Aorta (tissue), 5 donors: Measurements from ENCODE around the gene MYO18B. TPM values are rescaled to one million over a fixed set of nuclear protein-coding genes. Genes with fewer than 3 reads are reported as not detected.

Source experiments
- ATAC-seq: fragments of 200-7000 bp; cut with Tn5 transposase; one replicate; pipeline ENCODE4 v1.9.1; 2022; ENCODE audit warnings: moderate library complexity; ENCODE audit not compliant: low FRiP score
- DNase-seq, 2 donors: peaks; one replicate each; pipeline ENCODE4 v3.0.0-alpha.2; 2020
- H3K27ac ChIP-seq, 2 donors: one replicate each; pipeline ENCODE4 v1.5.1; 2013; ENCODE audit warnings: low read length in 2 of 2, mild to moderate bottlenecking in 2 of 2, moderate library complexity in 2 of 2, control low read depth in 1 of 2, inconsistent platforms in 1 of 2, low read depth in 1 of 2
- H3K27me3 ChIP-seq, 2 donors: one replicate each; pipeline ENCODE4 v1.6.1; 2013; ENCODE audit warnings: control low read depth in 1 of 2, low read length in 1 of 2, mild to moderate bottlenecking in 1 of 2, moderate library complexity in 1 of 2; ENCODE audit not compliant: insufficient read depth in 2 of 2, control insufficient read depth in 1 of 2
- H3K36me3 ChIP-seq, 2 donors: one replicate each; pipeline ENCODE4 v1.6.1; 2013; ENCODE audit warnings: control low read depth in 1 of 2, low read length in 1 of 2, mild to moderate bottlenecking in 1 of 2; ENCODE audit not compliant: insufficient read depth in 2 of 2, control insufficient read depth in 1 of 2
- H3K4me1 ChIP-seq, 2 donors: one replicate each; pipeline ENCODE4 v1.6.1; 2013; ENCODE audit warnings: low read length in 2 of 2, control low read depth in 1 of 2, mild to moderate bottlenecking in 1 of 2, moderate library complexity in 1 of 2; ENCODE audit not compliant: insufficient read depth in 2 of 2, control insufficient read depth in 1 of 2
- H3K4me3 ChIP-seq, 2 donors: one replicate each; pipeline ENCODE4 v1.5.1; 2013; ENCODE audit warnings: low read length in 2 of 2, control low read depth in 1 of 2, mild to moderate bottlenecking in 1 of 2
- H3K9me3 ChIP-seq: one replicate; pipeline ENCODE4 v1.6.1; 2013; ENCODE audit warnings: mild to moderate bottlenecking, low read length; ENCODE audit not compliant: control insufficient read depth
- WGBS, 2 donors: extraction: QIAGEN DNeasy Blood & Tissue Kit; methylation state at CpG; one replicate each; pipeline ENCODE4 v1.1.7; 2013; 5-methylcytosine and 5-hydroxymethylcytosine counted together
- intact Hi-C, 2 donors: fragments of 100-400 bp; cut with DNase I; formaldehyde crosslinking; loops; one replicate each; pipeline versions ENCODE4 v1.14.2 to v1.15.0; 2022
- polyA plus RNA-seq, 2 donors: library from polyadenylated mRNA; stranded (reverse); fragments of 200-250 nt; gene quantifications; one replicate each; pipeline ENCODE4 v1.2.3, GENCODE V29; 2013
- total RNA-seq, 2 donors: library from RNA; stranded (reverse); fragmentation: NEBNext Ultra II Directional; extraction: Animal tissue kit (Norgen Biotek cat#: 25700); gene quantifications; one replicate each; pipeline ENCODE4 v1.2.1, GENCODE V29; 2021
- donor health status: healthy with polysubstance abuse.
- donor health status: Bipolar disorder and iron deficiency.
- donor health status: DM: no; HTN: no; CAD: no.
- donor health status: DM: no; HTN: no; CAD: no.
- donor health status: DM: yes; HTN: yes; CAD: no.

The MYO18B gene
- total and polyA plus RNA-seq, 4 donors, result 10.1 to 31.6 (median 22.1) TPM

GRCh38 chr22:26079009-26079408, 337.0 kb downstream of the MYO18B start:
- Histone ChIP-seq H3K9me3 (peaks cover 2% of the 10 kb centered on the region), H3K4me3 (no peak overlapping the region), H3K27me3 (peaks cover 0 to 3% of the 10 kb centered on the region in 2 donors), H3K36me3 (no peaks in the 10 kb centered on the region), H3K27ac (no peak overlapping the region), H3K4me1 (no peaks in the 10 kb centered on the region)
- intact Hi-C loops, result no loop called here
- DNase-seq, result no peak
- WGBS, 2 donors, result 61 to 64% methylated on average over 4 of the region's 4 CpGs
- ATAC-seq, result no peak

Other genes with a start within 250 kb of the MYO18B start
- 10 to 100 TPM in 1 of 2 donors, 1 to 10 TPM in 1; 9.5 to 11.4 TPM for gene GRK3, start 177.5 kb upstream of the MYO18B start, total RNA-seq
- gene GRK3, start 177.5 kb upstream of the MYO18B start, polyA plus RNA-seq, result 1 to 10 TPM in 1 of 2 donors, under 1 TPM in 1; 0.23 to 2.8 TPM